Activated naive CD8-positive, alpha-beta T cell (primary cell): ENCODE data around the gene DGCR8.
"Not testable (repeated sequence)": the region's sequence is repeated elsewhere in the genome, so short reads cannot be mapped to it uniquely, and the experiment has no call there.

Experiments
- H3K27ac Mint-ChIP-seq: one replicate; pipeline ENCODE4 v1.8.0; 2021; ENCODE audit warnings: mixed read lengths
- H3K27me3 Mint-ChIP-seq: one replicate; pipeline ENCODE4 v1.8.0; 2021; ENCODE audit warnings: mixed read lengths
- H3K36me3 Mint-ChIP-seq: one replicate; pipeline ENCODE4 v1.8.0; 2021; ENCODE audit warnings: mixed read lengths
- H3K4me1 Mint-ChIP-seq: one replicate; pipeline ENCODE4 v1.8.0; 2021; ENCODE audit warnings: low read depth, mixed read lengths
- H3K4me3 Mint-ChIP-seq: one replicate; pipeline ENCODE4 v1.8.0; 2021; ENCODE audit warnings: mild to moderate bottlenecking, mixed read lengths
- H3K9me3 Mint-ChIP-seq: one replicate; pipeline ENCODE4 v1.8.0; 2021; ENCODE audit warnings: low read depth, mixed read lengths

Gene DGCR8

GRCh38 chr22:20158391-20159036, 78.5 kb downstream of the DGCR8 start:
- H3K27ac Mint-ChIP-seq, result no peak overlapping the region
- H3K4me1 Mint-ChIP-seq, result no peaks in the 10 kb centered on the region
- H3K27me3 Mint-ChIP-seq, result no peaks in the 10 kb centered on the region
- no peaks in the 10 kb centered on the region for H3K36me3 Mint-ChIP-seq
- H3K9me3 Mint-ChIP-seq, result no peaks in the 10 kb centered on the region
- no peak overlapping the region for H3K4me3 Mint-ChIP-seq

- Mint-ChIP-seq H3K4me1 (no peaks in the 10 kb centered on the region), H3K9me3 (no peaks in the 10 kb centered on the region), H3K27me3 (no peaks in the 10 kb centered on the region), H3K4me3 (no peak overlapping the region), H3K27ac (no peak overlapping the region), H3K36me3 (no peaks in the 10 kb centered on the region)
Observed at GRCh38 chr22:20159076-20159475, 79.0 kb downstream of the DGCR8 start.

- not testable (repeated sequence) for H3K36me3 Mint-ChIP-seq, H3K9me3 Mint-ChIP-seq, H3K27me3 Mint-ChIP-seq, H3K27ac Mint-ChIP-seq, H3K4me1 Mint-ChIP-seq, H3K4me3 Mint-ChIP-seq
Observed at GRCh38 chr22:20159531-20159930, 79.5 kb downstream of the DGCR8 start.

GRCh38 chr22:20160041-20160440, 80.0 kb downstream of the DGCR8 start:
- H3K4me1 Mint-ChIP-seq, result no peaks in the 10 kb centered on the region
- no peak overlapping the region for H3K27ac Mint-ChIP-seq
- no peak overlapping the region for H3K4me3 Mint-ChIP-seq
- no peaks in the 10 kb centered on the region for H3K36me3 Mint-ChIP-seq
- no peaks in the 10 kb centered on the region for H3K9me3 Mint-ChIP-seq
- no peaks in the 10 kb centered on the region for H3K27me3 Mint-ChIP-seq
